CD14-positive monocyte (primary cell): ENCODE measurements around the gene F11. TPM values are rescaled to one million over a fixed set of nuclear protein-coding genes. Genes with fewer than 3 reads are reported as not detected.
"Not testable (repeated sequence)": the region's sequence is repeated elsewhere in the genome, so short reads cannot be mapped to it uniquely, and the experiment has no call there.

Experiments
- DNase-seq, 3 donors: peaks; one replicate each; pipeline ENCODE4 v3.0.0-alpha.2; 2011 to 2022
- H2AFZ ChIP-seq: 2 replicates; pipeline ENCODE4 v1.6.0; 2012; ENCODE audit warnings: mild to moderate bottlenecking, low read depth, low read length, inconsistent platforms; ENCODE audit not compliant: insufficient read depth, poor library complexity, severe bottlenecking
- H3K27ac ChIP-seq, 2 donors: 1 replicate in 1 of 2; 2 replicates in 1 of 2; pipeline ENCODE4 v1.5.1; 2012 to 2013; ENCODE audit warnings: low read length in 2 of 2, control low read depth in 1 of 2, inconsistent platforms in 1 of 2, low read depth in 1 of 2, mild to moderate bottlenecking in 1 of 2
- H3K27me3 ChIP-seq, 2 donors: one replicate each; pipeline versions ENCODE4 v1.6.0 to v1.6.1; 2011 to 2013; ENCODE audit warnings: low read length in 2 of 2; ENCODE audit not compliant: control insufficient read depth in 2 of 2, insufficient read depth in 2 of 2
- H3K36me3 ChIP-seq, 2 donors: replicated peaks in 1 of 2; 1 replicate in 1 of 2; 2 replicates in 1 of 2; pipeline versions ENCODE4 v1.5.1 to v1.6.1; 2012 to 2013; ENCODE audit warnings: low read length in 2 of 2, control low read depth in 1 of 2, inconsistent platforms in 1 of 2, mild to moderate bottlenecking in 1 of 2; ENCODE audit not compliant: insufficient read depth in 2 of 2, control insufficient read depth in 1 of 2
- H3K4me1 ChIP-seq, 2 donors: 1 replicate in 1 of 2; 2 replicates in 1 of 2; pipeline versions ENCODE4 v1.5.1 to v1.6.1; 2012 to 2013; ENCODE audit warnings: low read length in 2 of 2, control low read depth in 1 of 2, inconsistent platforms in 1 of 2, mild to moderate bottlenecking in 1 of 2, moderate library complexity in 1 of 2; ENCODE audit not compliant: insufficient read depth in 2 of 2, control insufficient read depth in 1 of 2
- H3K4me2 ChIP-seq: replicated peaks from 2 replicates; pipeline ENCODE3; 2012; ENCODE audit warnings: low read length, moderate library complexity, mild to moderate bottlenecking; ENCODE audit not compliant: poor library complexity, severe bottlenecking; ENCODE audit errors: extremely low read depth
- H3K4me3 ChIP-seq, 3 experiments: fragments of 200-600 bp in 1 of 3; sonication (generic) in 1 of 3; replicated peaks in 1 of 3; 1 replicate in 2 of 3; 2 replicates in 1 of 3; pipeline ENCODE4 v1.5.1; 2011 to 2013; ENCODE audit warnings: low read length in 3 of 3, mild to moderate bottlenecking in 3 of 3, control low read depth in 2 of 3, low read depth in 2 of 3, inconsistent platforms in 1 of 3, moderate library complexity in 1 of 3
- H3K79me2 ChIP-seq: 2 replicates; pipeline ENCODE4 v1.6.0; 2012; ENCODE audit warnings: mild to moderate bottlenecking, control low read depth, inconsistent platforms, low read length, moderate library complexity; ENCODE audit not compliant: insufficient read depth
- H3K9ac ChIP-seq: 2 replicates; pipeline ENCODE4 v1.6.0; 2017; ENCODE audit warnings: low read length, mild to moderate bottlenecking; ENCODE audit not compliant: insufficient read depth, poor library complexity, severe bottlenecking
- H3K9me3 ChIP-seq, 2 donors: replicated peaks in 1 of 2; 1 replicate in 1 of 2; 2 replicates in 1 of 2; pipeline versions ENCODE4 v1.5.1 to v1.6.1; 2012 to 2013; ENCODE audit warnings: low read length in 2 of 2, control low read depth in 1 of 2; ENCODE audit not compliant: control insufficient read depth in 1 of 2, insufficient read depth in 1 of 2
- H4K20me1 ChIP-seq: 2 replicates; pipeline ENCODE4 v1.6.0; 2012; ENCODE audit warnings: mild to moderate bottlenecking, low read length, control low read depth, moderate library complexity; ENCODE audit not compliant: insufficient read depth
- H3K27ac Mint-ChIP-seq, 7 donors: one replicate each; pipeline ENCODE4 v1.8.0; 2020; ENCODE audit warnings: mild to moderate bottlenecking in 7 of 7, mixed read lengths in 7 of 7, moderate library complexity in 6 of 7, inconsistent platforms in 2 of 7
- H3K27me3 Mint-ChIP-seq, 3 donors: one replicate each; pipeline ENCODE4 v1.8.0; 2021 to 2022; ENCODE audit warnings: low read depth in 3 of 3, mild to moderate bottlenecking in 3 of 3, mixed read lengths in 3 of 3, moderate library complexity in 3 of 3, inconsistent platforms in 1 of 3
- H3K36me3 Mint-ChIP-seq, 2 donors: one replicate each; pipeline ENCODE4 v1.8.0; 2020; ENCODE audit warnings: mixed read lengths in 2 of 2, inconsistent platforms in 1 of 2, mild to moderate bottlenecking in 1 of 2
- H3K4me1 Mint-ChIP-seq: one replicate; pipeline ENCODE4 v1.8.0; 2020; ENCODE audit warnings: mild to moderate bottlenecking, mixed read lengths
- H3K4me3 Mint-ChIP-seq, 2 donors: one replicate each; pipeline ENCODE4 v1.8.0; 2020; ENCODE audit warnings: mild to moderate bottlenecking in 2 of 2, mixed read lengths in 2 of 2, moderate library complexity in 1 of 2
- H3K9me3 Mint-ChIP-seq, 7 donors: one replicate each; pipeline ENCODE4 v1.8.0; 2020 to 2022; ENCODE audit warnings: mixed read lengths in 7 of 7, mild to moderate bottlenecking in 6 of 7, moderate library complexity in 6 of 7, inconsistent platforms in 2 of 7
- WGBS: methylation state at CpG from one replicate; pipeline ENCODE4 v1.1.5; 2013; ENCODE audit warnings: missing lambda C conversion rate; ENCODE audit not compliant: insufficient coverage; 5-methylcytosine and 5-hydroxymethylcytosine counted together
- intact Hi-C, 2 donors: fragments of 100-400 bp; cut with micrococcal nuclease; formaldehyde crosslinking; loops; one replicate each; pipeline versions ENCODE4 v1.15.0 to v1.15.1; 2023
- polyA plus RNA-seq, 3 donors: library from polyadenylated mRNA; depleted of rRNA in 1 of 3; unstranded in 2 of 3; stranded (reverse) in 1 of 3; fragments of 300-500 nt in 2 of 3; fragments of >200 nt in 1 of 3; fragmentation: Illumina TruSeq in 2 of 3; gene quantifications; 1 replicate in 2 of 3; 2 replicates in 1 of 3; pipeline ENCODE4 v1.2.3, GENCODE V29; 2012 to 2021
- TF ChIP-seq, protein P1 (sequence below): fragments of 200-600 bp; IDR thresholded peaks from one replicate; pipeline ENCODE4 v1.8.0; 2022; ENCODE audit warnings: antibody characterized with exemption, mild to moderate bottlenecking

F11 gene
- polyA plus RNA-seq, 3 donors: not detected

DNA sequence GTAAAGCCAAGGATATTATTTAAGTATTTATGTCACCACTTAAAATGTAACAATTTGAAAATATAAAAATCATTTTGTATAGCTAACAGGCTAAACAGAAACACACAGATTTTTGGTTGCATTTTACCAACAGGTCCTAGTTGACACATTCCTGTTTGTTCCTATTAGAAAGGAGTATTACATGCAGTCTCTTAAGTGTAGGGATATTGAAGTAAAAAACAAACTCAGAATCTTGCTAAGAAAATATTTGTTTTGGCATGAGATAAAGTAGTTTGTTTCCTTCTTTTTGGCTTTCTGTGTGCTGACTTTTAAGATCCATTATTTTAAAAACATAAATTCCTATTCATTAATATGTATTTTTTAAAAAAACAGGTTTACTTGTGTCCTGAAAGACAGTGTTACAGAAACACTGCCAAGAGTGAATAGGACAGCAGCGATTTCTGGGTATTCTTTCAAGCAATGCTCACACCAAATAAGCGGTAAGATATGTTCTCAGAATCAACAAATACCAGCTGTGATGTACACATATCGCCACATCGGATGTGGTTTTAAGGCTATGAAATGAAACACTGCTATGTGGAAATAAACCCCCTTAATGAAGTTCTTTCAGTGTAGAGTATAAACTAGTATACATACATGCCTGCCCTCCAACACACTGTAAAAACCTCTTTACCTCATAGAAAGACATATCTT, 6.9 kb downstream of the F11 start:
- H3K27me3 ChIP-seq: no peaks in the 10 kb centered on the region
- H3K27ac ChIP-seq: no peak overlapping the region
- TF ChIP-seq, protein P1, sequence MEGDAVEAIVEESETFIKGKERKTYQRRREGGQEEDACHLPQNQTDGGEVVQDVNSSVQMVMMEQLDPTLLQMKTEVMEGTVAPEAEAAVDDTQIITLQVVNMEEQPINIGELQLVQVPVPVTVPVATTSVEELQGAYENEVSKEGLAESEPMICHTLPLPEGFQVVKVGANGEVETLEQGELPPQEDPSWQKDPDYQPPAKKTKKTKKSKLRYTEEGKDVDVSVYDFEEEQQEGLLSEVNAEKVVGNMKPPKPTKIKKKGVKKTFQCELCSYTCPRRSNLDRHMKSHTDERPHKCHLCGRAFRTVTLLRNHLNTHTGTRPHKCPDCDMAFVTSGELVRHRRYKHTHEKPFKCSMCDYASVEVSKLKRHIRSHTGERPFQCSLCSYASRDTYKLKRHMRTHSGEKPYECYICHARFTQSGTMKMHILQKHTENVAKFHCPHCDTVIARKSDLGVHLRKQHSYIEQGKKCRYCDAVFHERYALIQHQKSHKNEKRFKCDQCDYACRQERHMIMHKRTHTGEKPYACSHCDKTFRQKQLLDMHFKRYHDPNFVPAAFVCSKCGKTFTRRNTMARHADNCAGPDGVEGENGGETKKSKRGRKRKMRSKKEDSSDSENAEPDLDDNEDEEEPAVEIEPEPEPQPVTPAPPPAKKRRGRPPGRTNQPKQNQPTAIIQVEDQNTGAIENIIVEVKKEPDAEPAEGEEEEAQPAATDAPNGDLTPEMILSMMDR: no peak
- Mint-ChIP-seq H3K4me1 (no peaks in the 10 kb centered on the region), H3K9me3 (peaks cover 0 to 1% (median 0%) of the 10 kb centered on the region in 7 donors), H3K27ac (no peak overlapping the region), H3K36me3 (no peaks in the 10 kb centered on the region), H3K27me3 (peaks cover 0 to 5% (median 0%) of the 10 kb centered on the region in 3 donors), H3K4me3 (no peak overlapping the region)
- 88% methylated on average over 1 of the region's 4 CpGs for WGBS
- no peak overlapping the region for H3K4me2 ChIP-seq
- no peak overlapping the region for H3K4me3 ChIP-seq
- intact Hi-C loops: no loop called here
- no peaks in the 10 kb centered on the region for H4K20me1 ChIP-seq
- H3K79me2 ChIP-seq: no peaks in the 10 kb centered on the region
- H2AFZ ChIP-seq: no peak overlapping the region
- DNase-seq: no peak
- no peaks in the 10 kb centered on the region for H3K9me3 ChIP-seq
- no peaks in the 10 kb centered on the region for H3K36me3 ChIP-seq
- no peaks in the 10 kb centered on the region for H3K4me1 ChIP-seq
- H3K9ac ChIP-seq: no peak overlapping the region

DNA sequence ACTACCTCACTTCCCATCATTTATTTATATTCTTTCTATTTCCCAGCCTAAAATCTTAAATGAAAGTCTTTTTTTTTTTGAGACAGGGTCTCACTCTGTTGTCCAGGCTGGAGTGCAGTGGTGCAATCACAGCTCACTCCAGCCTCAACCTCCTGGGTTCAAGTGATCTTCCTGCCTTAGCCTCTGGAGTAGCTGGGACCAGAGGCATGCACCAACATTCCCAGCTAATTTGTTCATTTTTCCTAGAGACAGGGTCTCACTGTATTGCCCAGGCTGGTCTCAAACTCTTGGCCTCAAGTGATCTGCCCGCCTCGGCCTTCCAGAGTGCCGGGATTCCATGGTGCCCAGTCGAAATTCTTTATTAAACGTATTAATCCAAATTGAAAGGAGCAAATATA, 7.4 kb downstream of the F11 start:
- H3K9me3 Mint-ChIP-seq, H3K27me3 ChIP-seq, H2AFZ ChIP-seq, H4K20me1 ChIP-seq, intact Hi-C loops, H3K4me2 ChIP-seq, H3K79me2 ChIP-seq, H3K9me3 ChIP-seq, H3K36me3 Mint-ChIP-seq, DNase-seq, H3K4me1 Mint-ChIP-seq, H3K4me3 ChIP-seq, H3K36me3 ChIP-seq, H3K4me1 ChIP-seq, H3K27me3 Mint-ChIP-seq, H3K27ac ChIP-seq, H3K9ac ChIP-seq, H3K4me3 Mint-ChIP-seq: not testable (repeated sequence)
- peak overlapping the region in 2 of 7 donors; percentile 2 to 26 for H3K27ac Mint-ChIP-seq
- WGBS: 100% methylated on average over 2 of the region's 5 CpGs
